HG03469 (cell line): ENCODE results near the gene IL17RD.
"Not testable (repeated sequence)": the region's sequence is repeated elsewhere in the genome, so short reads cannot be mapped to it uniquely, and the experiment has no call there.

Experiments
- ATAC-seq: cut with Tn5 transposase; IDR thresholded peaks from one replicate; pipeline ENCODE4 v1.9.1; 2021; ENCODE audit warnings: mild to moderate bottlenecking, moderate library complexity, moderate number of reproducible peaks; ENCODE audit not compliant: unreplicated experiment

IL17RD gene

GRCh38 chr3:57094575-57094974 lies 70.6 kb downstream of the IL17RD start:
- no peak for ATAC-seq

- no peak for ATAC-seq
These were observed 71.1 kb downstream of the IL17RD start for GRCh38 chr3:57093971-57094535.

GRCh38 chr3:57093489-57093888 lies 71.7 kb downstream of the IL17RD start:
- no peak for ATAC-seq

GRCh38 chr3:57091521-57092273 lies 73.5 kb downstream of the IL17RD start:
- ATAC-seq, result no peak

GRCh38 chr3:57089043-57089442 lies 76.1 kb downstream of the IL17RD start:
- ATAC-seq, result no peak

- no peak for ATAC-seq
These were observed 76.7 kb downstream of the IL17RD start for GRCh38 chr3:57088503-57088902.

GRCh38 chr3:57087361-57088092 lies 77.6 kb downstream of the IL17RD start:
- ATAC-seq, result no peak

- no peak for ATAC-seq
These were observed 79.0 kb downstream of the IL17RD start for GRCh38 chr3:57086201-57086600.

- no peak for ATAC-seq
These were observed 79.9 kb downstream of the IL17RD start for GRCh38 chr3:57085211-57085610.

GRCh38 chr3:57083266-57083995 lies 81.7 kb downstream of the IL17RD start:
- not testable (repeated sequence) for ATAC-seq

- ATAC-seq, result no peak
These were observed 82.7 kb downstream of the IL17RD start for GRCh38 chr3:57082481-57082880.

- no peak for ATAC-seq
These were observed 84.0 kb downstream of the IL17RD start for GRCh38 chr3:57081173-57081572.

GRCh38 chr3:57080171-57080570 lies 85.0 kb downstream of the IL17RD start:
- no peak for ATAC-seq

- ATAC-seq, result no peak
These were observed 85.7 kb downstream of the IL17RD start for GRCh38 chr3:57079474-57079831.

- no peak for ATAC-seq
These were observed 86.3 kb downstream of the IL17RD start for GRCh38 chr3:57078635-57079473.

- no peak for ATAC-seq
These were observed 86.9 kb downstream of the IL17RD start for GRCh38 chr3:57078344-57078634.

- ATAC-seq, result no peak
These were observed 87.4 kb downstream of the IL17RD start for GRCh38 chr3:57077630-57078343.

- no peak for ATAC-seq
These were observed 88.7 kb downstream of the IL17RD start for GRCh38 chr3:57076422-57076951.

- no peak for ATAC-seq
These were observed 91.0 kb downstream of the IL17RD start for GRCh38 chr3:57074135-57074534.

GRCh38 chr3:57073628-57074027 lies 91.5 kb downstream of the IL17RD start:
- ATAC-seq, result no peak
